H9 (cell line): ENCODE results near the gene XIRP2. TPM values are rescaled to one million over a fixed set of nuclear protein-coding genes. Genes with fewer than 3 reads are reported as not detected.

Source experiments
- DNase-seq: peaks from one replicate; pipeline ENCODE4 v3.0.0-alpha.2; 2017
- H2AFZ ChIP-seq: one replicate; pipeline ENCODE4 v1.6.1; 2013; ENCODE audit warnings: mild to moderate bottlenecking, low read length, control low read depth, moderate library complexity
- H2AK5ac ChIP-seq: 2 replicates; pipeline ENCODE4 v1.6.1; 2013; ENCODE audit warnings: low read length, control low read depth, mixed read lengths; ENCODE audit not compliant: insufficient read length
- H2BK120ac ChIP-seq: one replicate; pipeline ENCODE4 v1.6.1; 2013; ENCODE audit warnings: low read depth, mild to moderate bottlenecking, low read length, control low read depth, inconsistent platforms; ENCODE audit not compliant: poor library complexity, severe bottlenecking
- H2BK12ac ChIP-seq: 2 replicates; pipeline ENCODE4 v1.6.1; 2013; ENCODE audit warnings: low read length, control low read depth, mixed read lengths, low read depth; ENCODE audit not compliant: insufficient read length
- H2BK15ac ChIP-seq: 2 replicates; pipeline ENCODE4 v1.6.1; 2013; ENCODE audit warnings: low read depth, low read length, control low read depth
- H2BK20ac ChIP-seq: one replicate; pipeline ENCODE4 v1.6.1; 2013; ENCODE audit warnings: low read depth, mild to moderate bottlenecking, low read length, control low read depth, inconsistent platforms; ENCODE audit not compliant: poor library complexity, severe bottlenecking
- H2BK5ac ChIP-seq: 2 replicates; pipeline ENCODE4 v1.6.1; 2013; ENCODE audit warnings: low read length, control low read depth, mixed read lengths; ENCODE audit not compliant: insufficient read length
- H3K14ac ChIP-seq: 2 replicates; pipeline ENCODE4 v1.6.1; 2013; ENCODE audit warnings: low read length, control low read depth; ENCODE audit not compliant: insufficient read depth
- H3K18ac ChIP-seq: 2 replicates; pipeline ENCODE4 v1.6.1; 2013; ENCODE audit warnings: low read depth, mild to moderate bottlenecking, mixed read lengths, low read length, control low read depth; ENCODE audit not compliant: insufficient read length
- H3K23ac ChIP-seq: 2 replicates; pipeline ENCODE4 v1.6.1; 2013; ENCODE audit warnings: low read length, control low read depth, mixed read lengths, low read depth; ENCODE audit not compliant: insufficient read length
- H3K23me2 ChIP-seq: 2 replicates; pipeline ENCODE4 v1.6.1; 2013; ENCODE audit warnings: low read depth, mild to moderate bottlenecking, mixed read lengths, low read length, control low read depth; ENCODE audit not compliant: insufficient read length, poor library complexity, severe bottlenecking
- H3K27ac ChIP-seq: 2 replicates; pipeline ENCODE4 v1.5.1; 2013; ENCODE audit warnings: low read length, control low read depth, mixed read lengths, low read depth; ENCODE audit not compliant: insufficient read length
- H3K27me3 ChIP-seq: 2 replicates; pipeline ENCODE4 v1.6.1; 2013; ENCODE audit warnings: low read length, control low read depth, inconsistent platforms; ENCODE audit not compliant: insufficient read depth
- H3K4ac ChIP-seq: 2 replicates; pipeline ENCODE4 v1.6.1; 2013; ENCODE audit warnings: low read depth, mild to moderate bottlenecking, control low read depth, inconsistent platforms, low read length, moderate library complexity
- H3K4me1 ChIP-seq: 2 replicates; pipeline ENCODE4 v1.6.1; 2013; ENCODE audit warnings: low read length, control low read depth, inconsistent platforms; ENCODE audit not compliant: insufficient read depth
- H3K4me2 ChIP-seq: 2 replicates; pipeline ENCODE4 v1.6.1; 2013; ENCODE audit warnings: low read length, control low read depth, mixed read lengths; ENCODE audit not compliant: insufficient read length, insufficient read depth
- H3K56ac ChIP-seq: 2 replicates; pipeline ENCODE4 v1.6.1; 2013; ENCODE audit warnings: low read depth, mild to moderate bottlenecking, mixed read lengths, low read length, control low read depth; ENCODE audit not compliant: insufficient read length
- H3K79me1 ChIP-seq: 2 replicates; pipeline ENCODE4 v1.6.1; 2013; ENCODE audit warnings: low read depth, mild to moderate bottlenecking, moderate library complexity, low read length, control low read depth, inconsistent platforms; ENCODE audit not compliant: insufficient read depth, poor library complexity, severe bottlenecking
- H3K79me2 ChIP-seq: 2 replicates; pipeline ENCODE4 v1.6.1; 2013; ENCODE audit warnings: low read length, control low read depth, inconsistent platforms; ENCODE audit not compliant: insufficient read depth
- H3K9ac ChIP-seq: 2 replicates; pipeline ENCODE4 v1.6.1; 2013; ENCODE audit warnings: low read length, control low read depth, mixed read lengths; ENCODE audit not compliant: insufficient read length; ENCODE audit errors: extremely low read depth
- H3K9me3 ChIP-seq: one replicate; pipeline ENCODE4 v1.6.1; 2013; ENCODE audit warnings: low read depth, low read length, inconsistent platforms; ENCODE audit not compliant: control insufficient read depth
- H3T11ph ChIP-seq: one replicate; pipeline ENCODE4 v1.6.1; 2013; ENCODE audit warnings: mild to moderate bottlenecking, low read length, control low read depth, inconsistent platforms
- H4K20me1 ChIP-seq: one replicate; pipeline ENCODE4 v1.6.1; 2013; ENCODE audit not compliant: control insufficient read depth, insufficient read length, insufficient read depth
- H4K5ac ChIP-seq: 2 replicates; pipeline ENCODE4 v1.6.1; 2013; ENCODE audit warnings: low read depth, mild to moderate bottlenecking, mixed read lengths, low read length, control low read depth; ENCODE audit not compliant: insufficient read length
- H4K8ac ChIP-seq: replicated peaks from 2 replicates; pipeline ENCODE4 v1.6.1; 2013; ENCODE audit warnings: low read length, control low read depth, mixed read lengths, low read depth; ENCODE audit not compliant: insufficient read length
- H4K91ac ChIP-seq: 2 replicates; pipeline ENCODE4 v1.6.1; 2013; ENCODE audit warnings: low read depth, mild to moderate bottlenecking, moderate library complexity, mixed read lengths, low read length, control low read depth; ENCODE audit not compliant: insufficient read length
- H3K27ac Mint-ChIP-seq, 3 experiments: 2 replicates in 2 of 3; 3 replicates in 1 of 3; pipeline ENCODE4 v1.8.0; 2020 to 2021; ENCODE audit warnings: mixed read lengths in 3 of 3, mild to moderate bottlenecking in 1 of 3, moderate library complexity in 1 of 3
- H3K27me3 Mint-ChIP-seq: 2 replicates; pipeline ENCODE4 v1.8.0; 2021; ENCODE audit warnings: low read depth, mild to moderate bottlenecking, moderate library complexity, mixed read lengths
- H3K36me3 Mint-ChIP-seq, 3 experiments: 2 replicates in 2 of 3; 3 replicates in 1 of 3; pipeline ENCODE4 v1.8.0; 2020 to 2021; ENCODE audit warnings: low read depth in 3 of 3, mixed read lengths in 3 of 3; ENCODE audit not compliant: insufficient read depth in 1 of 3
- H3K4me1 Mint-ChIP-seq, 2 experiments: 2 replicates each; pipeline ENCODE4 v1.8.0; 2020; ENCODE audit warnings: mixed read lengths in 2 of 2
- H3K4me3 Mint-ChIP-seq, 2 experiments: 2 replicates in 1 of 2; 3 replicates in 1 of 2; pipeline ENCODE4 v1.8.0; 2020 to 2021; ENCODE audit warnings: mild to moderate bottlenecking in 2 of 2, mixed read lengths in 2 of 2, moderate library complexity in 1 of 2
- H3K9me3 Mint-ChIP-seq, 2 experiments: 2 replicates in 1 of 2; 3 replicates in 1 of 2; pipeline ENCODE4 v1.8.0; 2020; ENCODE audit warnings: mild to moderate bottlenecking in 2 of 2, mixed read lengths in 2 of 2, moderate library complexity in 1 of 2
- CTCF ChIP-seq: fragments of 200-600 bp; sonication (generic); conservative IDR thresholded peaks from 3 replicates; pipeline ENCODE4 v1.8.0; 2021; ENCODE audit warnings: antibody characterized with exemption, mild to moderate bottlenecking
- WGBS: extraction: QIAGEN DNeasy Blood & Tissue Kit; methylation state at CpG from one replicate; pipeline ENCODE4 v1.1.7; 2013; ENCODE audit warnings: missing lambda C conversion rate, low lambda C conversion rate, mixed read lengths; ENCODE audit not compliant: insufficient read length; ENCODE audit errors: extremely low coverage; 5-methylcytosine and 5-hydroxymethylcytosine counted together
- total RNA-seq: library from RNA; stranded (reverse); gene quantifications from 2 replicates; pipeline ENCODE4 v1.2.1, GENCODE V29; 2021

XIRP2 gene
- total RNA-seq, 1 experiment from 2014 or later: 0.07 TPM

- Histone ChIP-seq H2BK20ac (no peak overlapping the region), H4K91ac (no peak overlapping the region), H3K79me1 (no peaks in the 10 kb centered on the region), H3K9ac (no peak overlapping the region), H2BK5ac (no peak overlapping the region), H2BK120ac (no peak overlapping the region), H3K14ac (no peak overlapping the region), H3T11ph (no peak overlapping the region), H3K9me3 (no peaks in the 10 kb centered on the region), H3K18ac (no peak overlapping the region), H4K5ac (no peak overlapping the region), H3K4me2 (no peak overlapping the region), H3K79me2 (no peaks in the 10 kb centered on the region), H3K27me3 (no peaks in the 10 kb centered on the region), H2BK15ac (no peak overlapping the region), H3K27ac (no peak overlapping the region), H2BK12ac (no peak overlapping the region), H2AFZ (no peak overlapping the region), H3K4ac (no peak overlapping the region), H3K23ac (no peak overlapping the region), H3K4me1 (no peaks in the 10 kb centered on the region), H4K20me1 (no peaks in the 10 kb centered on the region), H3K23me2 (no peaks in the 10 kb centered on the region), H3K56ac (no peak overlapping the region), H4K8ac (no peak overlapping the region), H2AK5ac (no peak overlapping the region)
- Mint-ChIP-seq H3K27me3 (no peaks in the 10 kb centered on the region), H3K4me1 (peaks cover 8 to 15% of the 10 kb centered on the region in 2 experiments), H3K36me3 (no peaks in the 10 kb centered on the region), H3K9me3 (no peaks in the 10 kb centered on the region), H3K4me3 (no peak overlapping the region), H3K27ac (peak overlapping the region in 1 of 3 experiments; percentile 26; a peak in 1 of 7 replicates)
- TF ChIP-seq CTCF: no peak
- no CpG with 5 or more reads among the region's 4 CpGs for WGBS
- DNase-seq: no peak
Measured at GRCh38 chr2:167135706-167136105, 247.4 kb downstream of the XIRP2 start.
